ENCODE data around the gene FANK1.
"Not testable (repeated sequence)": the region's sequence is repeated elsewhere in the genome, so short reads cannot be mapped to it uniquely, and the experiment has no call there.

The FANK1 gene

DNA sequence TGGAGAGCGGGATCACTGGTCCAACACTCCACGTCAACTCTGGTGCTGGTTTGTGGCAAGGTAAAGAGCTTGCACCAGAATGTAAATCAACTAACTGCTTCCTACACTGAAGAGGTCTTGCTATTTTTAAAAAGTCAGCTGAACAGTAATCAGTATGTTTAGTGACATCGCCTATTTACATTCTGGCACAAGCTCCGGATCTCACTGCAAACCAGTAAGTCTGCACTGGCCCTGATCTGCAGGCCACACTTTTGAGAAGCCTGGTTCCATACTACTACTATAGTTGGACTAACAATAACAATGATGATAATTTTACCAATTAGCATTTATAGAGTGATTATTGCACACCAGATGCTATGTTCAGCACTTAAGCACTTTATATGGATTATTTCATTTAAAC is 6.9 kb upstream of the FANK1 start:
- not testable (repeated sequence) for DNase-seq (ENCODE audit: low read depth in 2 of 2)

DNA sequence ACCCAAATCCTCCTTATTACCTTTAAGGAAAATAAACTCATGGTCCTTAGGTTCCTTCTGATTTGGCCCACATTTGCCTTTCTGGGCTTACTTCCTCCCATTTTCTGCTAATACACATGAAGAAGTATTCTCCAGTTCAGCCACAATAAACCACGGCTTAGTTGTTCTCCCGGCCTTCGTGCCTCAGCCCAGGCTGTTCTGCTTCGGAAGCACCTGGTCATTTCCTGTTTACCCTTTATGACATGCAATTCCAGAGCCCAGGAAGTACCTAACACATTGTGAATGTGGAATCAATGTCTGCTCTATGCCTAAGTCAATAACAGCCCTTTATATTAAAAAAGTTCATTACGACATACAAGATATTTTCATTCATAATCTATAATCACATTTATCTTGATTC is 4.0 kb upstream of the FANK1 start:
- not testable (repeated sequence) for DNase-seq (ENCODE audit: low read depth in 2 of 2)

DNA sequence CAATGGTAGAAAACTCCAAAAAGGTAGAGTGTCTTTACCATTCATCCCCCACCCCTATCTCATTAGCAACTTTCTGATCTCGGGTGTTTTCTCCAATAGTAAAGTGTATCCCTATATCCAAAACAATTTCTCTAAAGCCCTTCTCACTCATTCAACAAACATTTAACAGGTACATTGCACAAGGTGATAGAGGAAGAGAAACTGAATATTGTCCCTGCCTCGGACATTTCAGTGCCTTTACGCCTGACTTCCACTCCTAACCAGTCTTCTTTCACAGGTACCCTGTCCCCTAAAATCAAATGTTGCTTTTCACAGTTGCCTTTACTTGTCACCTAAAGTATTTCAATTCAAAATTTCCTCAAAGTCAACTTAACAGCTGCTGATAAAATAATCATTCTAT is 2.2 kb upstream of the FANK1 start:
- DNase-seq (ENCODE audit: low read depth in 2 of 2) = not testable (repeated sequence)

DNA sequence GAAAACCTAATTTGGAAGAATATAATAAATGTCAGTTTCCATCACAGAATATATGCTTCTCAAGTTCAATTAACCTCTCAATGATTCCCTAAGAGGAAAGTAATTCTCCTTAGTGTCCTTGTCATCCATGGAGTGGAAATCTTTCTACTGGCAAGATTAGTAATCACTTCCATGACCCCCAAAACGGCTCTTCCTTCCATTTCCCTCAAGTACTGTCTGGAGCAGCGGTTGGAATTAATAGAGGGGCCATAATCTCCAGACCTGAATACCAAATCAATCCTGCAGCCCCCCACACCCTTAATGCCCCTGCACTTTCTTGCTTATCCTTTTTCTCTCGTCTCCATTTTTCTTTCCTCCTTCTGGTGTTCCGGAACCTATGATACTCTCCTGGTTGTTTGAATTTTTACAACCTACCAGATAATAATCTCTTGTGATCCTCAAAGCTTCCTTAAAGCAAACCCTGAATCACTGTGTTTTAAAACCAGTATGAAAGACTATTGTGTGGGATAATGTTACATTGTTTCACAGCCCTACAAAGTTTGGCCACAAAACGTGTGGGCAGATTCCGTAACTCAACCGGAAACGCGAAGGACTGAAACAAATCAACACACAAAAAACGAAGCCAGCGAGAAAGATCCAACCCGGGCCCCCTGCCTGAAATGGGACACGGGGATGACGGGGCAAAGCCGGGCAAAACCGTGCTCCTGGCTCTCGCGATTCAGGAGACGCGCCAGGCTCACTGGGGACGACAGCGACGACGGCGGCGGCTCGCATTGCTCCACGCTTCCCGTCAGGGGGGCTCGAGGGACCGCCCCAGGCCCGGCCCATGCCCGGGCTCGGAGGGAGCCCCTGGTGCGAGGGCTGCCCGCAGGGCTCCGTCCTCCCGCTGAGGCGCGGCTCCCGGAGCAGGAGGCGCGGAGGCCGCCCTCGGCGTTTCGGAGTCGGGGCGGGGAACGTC is 955 bp upstream of the FANK1 start:
- not testable (repeated sequence) for DNase-seq (ENCODE audit: low read depth in 2 of 2)

DNA sequence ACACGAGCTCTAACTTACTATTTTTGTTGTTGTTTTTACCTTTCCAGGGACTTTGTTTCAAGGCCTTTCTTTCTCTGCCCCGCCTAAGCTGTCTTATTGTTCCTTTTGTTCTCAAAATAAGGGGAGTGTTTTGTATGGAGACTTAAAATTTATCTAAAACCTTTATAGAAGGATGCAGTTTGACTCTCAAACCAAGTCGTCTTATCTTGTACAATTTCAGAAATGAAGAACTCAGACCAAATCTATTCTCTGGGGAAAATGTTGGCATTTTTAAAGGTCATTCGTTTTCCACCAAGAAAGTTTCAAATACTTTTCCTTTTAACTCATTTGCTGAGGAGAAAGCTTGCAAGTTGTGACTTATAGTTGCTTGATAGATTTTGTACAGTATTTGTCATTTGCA is 953 bp downstream of the FANK1 start:
- DNase-seq (ENCODE audit: low read depth in 2 of 2) = not testable (repeated sequence)

DNA sequence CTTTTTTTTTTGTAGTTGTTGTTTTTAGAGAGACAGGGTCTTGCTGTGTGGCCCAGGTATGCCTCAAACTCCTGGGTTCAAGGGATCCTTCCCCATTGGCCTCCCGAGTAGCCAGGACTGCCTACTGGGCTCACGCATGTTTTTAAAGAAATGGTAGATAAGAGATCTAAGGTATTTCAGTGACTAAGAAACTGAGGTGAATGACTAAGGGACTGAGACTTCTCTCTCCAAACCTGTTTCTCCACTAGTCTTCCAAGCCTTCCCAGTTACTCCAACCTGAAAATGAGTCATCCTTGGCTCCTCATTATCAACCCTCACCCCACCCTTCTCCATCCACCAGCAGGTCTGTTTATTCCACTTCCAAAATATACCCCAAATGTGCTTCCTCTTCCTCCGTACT is 4.6 kb downstream of the FANK1 start:
- not testable (repeated sequence) for DNase-seq (ENCODE audit: low read depth in 2 of 2)

DNA sequence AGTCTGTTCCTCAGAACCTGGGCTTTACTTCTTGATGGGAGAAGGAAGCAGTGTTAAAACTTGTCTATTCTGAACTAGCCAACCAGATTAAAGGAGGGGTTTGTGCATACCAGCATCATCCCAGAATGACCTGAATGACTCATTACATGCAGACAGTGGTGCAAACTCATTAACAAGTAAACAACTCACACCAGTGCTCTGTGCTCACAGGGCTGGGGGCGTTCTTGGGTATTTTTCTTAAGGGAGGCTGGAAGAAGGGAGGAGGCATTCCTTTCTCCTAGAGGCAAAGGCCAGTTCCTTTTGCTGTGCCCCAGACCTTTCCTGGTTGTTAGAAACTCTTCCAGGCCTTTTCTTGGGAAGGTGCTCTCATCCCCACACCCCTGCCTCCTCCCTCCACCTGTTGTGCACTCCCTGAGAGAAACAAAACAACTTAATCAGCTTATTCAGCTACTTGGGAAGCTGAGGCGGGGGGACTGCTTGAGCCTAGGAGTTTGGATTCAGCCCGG is 6.8 kb downstream of the FANK1 start:
- DNase-seq (ENCODE audit: low read depth in 2 of 2) = not testable (repeated sequence)

DNA sequence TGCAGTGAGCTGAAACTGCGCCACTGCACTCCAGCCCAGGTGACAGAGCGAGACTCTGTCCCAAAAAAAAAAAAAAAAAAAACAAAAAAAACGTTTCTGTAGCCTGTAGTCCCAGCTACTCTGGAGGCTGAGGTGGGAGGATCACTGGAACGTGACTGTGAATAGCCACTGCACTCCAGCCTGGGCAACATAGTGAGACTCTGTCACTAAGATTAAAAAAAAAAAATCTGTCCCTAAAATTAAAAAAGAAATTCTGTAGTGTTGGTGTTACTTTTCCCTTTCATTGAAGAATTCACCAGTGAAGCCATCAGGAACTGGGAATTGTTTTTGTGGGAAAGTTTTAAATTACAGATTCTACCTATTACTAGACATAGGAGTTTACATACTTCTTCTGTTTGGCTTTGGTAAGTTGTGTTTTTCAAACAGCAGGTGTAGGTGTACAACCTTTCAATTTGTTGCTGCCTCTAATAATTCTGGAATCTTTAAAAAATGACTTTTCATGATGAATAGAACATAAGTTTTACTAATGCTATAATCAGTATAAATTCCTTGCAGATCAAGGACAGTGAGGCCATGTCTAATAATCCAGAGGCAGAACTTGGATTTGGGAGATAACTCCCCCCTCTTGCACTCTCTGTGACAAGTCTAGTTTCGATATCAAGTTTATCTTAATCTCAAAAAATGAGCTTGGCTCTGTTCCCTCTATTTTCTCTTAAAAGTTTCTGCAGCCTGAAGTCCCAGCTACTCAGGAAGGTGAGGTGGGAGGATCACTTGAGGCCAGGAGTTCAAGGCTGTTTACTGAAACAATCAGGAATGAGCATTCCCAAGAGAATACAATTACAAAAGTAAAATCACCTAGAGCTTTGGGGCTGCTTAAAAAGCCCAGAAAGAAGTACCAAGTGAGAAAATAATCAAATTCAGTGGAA is 9.0 kb downstream of the FANK1 start:
- DNase-seq (ENCODE audit: low read depth in 2 of 2) = not testable (repeated sequence)

DNA sequence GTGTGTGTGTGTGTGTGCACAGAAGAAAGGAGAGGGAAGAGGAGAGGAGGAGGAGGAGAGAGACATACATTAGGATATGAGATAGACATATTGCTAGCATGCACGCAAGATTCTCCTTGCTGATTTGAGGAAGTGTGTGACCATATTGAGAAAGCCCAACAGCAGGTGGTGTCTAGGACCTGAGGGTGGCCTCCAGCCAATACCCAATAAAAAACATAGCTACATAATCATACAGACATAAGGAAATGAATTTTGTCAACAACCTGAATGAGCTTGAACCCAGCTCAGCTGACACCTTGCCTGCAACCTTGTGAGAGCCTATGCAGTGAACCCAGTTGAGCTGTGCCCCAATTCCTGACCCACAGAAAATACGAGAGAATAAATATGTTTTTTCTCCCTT is 11.2 kb downstream of the FANK1 start:
- DNase-seq (ENCODE audit: low read depth in 2 of 2) = not testable (repeated sequence)

DNA sequence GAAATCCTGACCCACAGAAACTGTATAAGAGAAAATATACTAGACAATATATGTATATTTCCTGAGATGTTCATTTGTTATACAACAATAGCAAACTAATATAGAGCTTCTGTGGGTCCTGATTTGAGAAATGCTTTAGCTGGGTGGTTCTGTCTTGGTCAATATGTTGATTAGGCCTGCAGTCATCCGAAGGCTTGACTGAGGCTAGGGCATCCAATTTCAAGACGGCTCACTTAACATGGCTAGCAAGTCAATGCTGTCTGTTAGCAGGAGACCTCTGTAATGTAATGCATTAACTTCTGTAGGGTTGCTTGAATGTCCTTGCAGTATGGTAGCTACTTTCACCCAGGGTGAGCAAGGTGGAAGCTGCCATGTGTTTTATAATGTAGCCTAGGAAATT is 12.4 kb downstream of the FANK1 start:
- not testable (repeated sequence) for DNase-seq (ENCODE audit: low read depth in 2 of 2)

DNA sequence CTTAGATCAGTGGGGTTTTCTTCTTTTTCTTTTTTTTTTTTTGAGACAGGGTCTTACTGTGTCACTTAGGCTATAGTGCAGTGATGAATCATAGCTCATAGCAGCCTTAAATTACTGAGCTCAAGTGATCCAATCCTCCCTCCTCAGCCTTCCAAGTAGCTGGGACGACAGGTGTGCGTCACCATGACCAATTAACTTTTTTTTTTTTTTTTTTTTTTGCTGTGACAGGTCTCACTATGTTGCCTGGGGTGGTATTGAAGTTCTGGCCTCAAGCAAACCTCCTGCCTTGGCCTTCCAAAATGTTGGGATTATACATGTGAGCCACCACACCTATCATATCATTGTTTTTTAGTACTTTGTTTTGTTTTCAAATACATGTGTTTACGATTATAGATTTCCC is 13.1 kb downstream of the FANK1 start:
- DNase-seq (ENCODE audit: low read depth in 2 of 2) = not testable (repeated sequence)

DNA sequence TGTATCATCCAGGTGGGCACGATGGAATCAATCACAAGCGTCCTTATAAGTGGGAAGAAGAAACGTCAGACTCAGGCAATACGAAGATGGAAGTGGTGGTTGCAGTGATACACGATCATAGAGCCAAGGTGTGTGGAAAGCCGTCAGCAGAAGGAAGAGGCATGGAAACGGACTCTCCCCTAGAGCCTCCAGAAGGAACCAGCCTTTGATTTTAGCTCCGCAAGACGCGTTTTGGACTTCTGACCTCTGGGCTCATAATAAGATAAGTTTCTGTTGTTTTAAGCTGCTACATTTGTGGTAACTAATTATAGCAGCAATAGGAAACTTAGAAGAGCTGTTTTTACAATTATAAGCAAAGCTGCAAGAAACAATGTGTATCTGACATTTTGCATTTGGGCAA is 14.8 kb downstream of the FANK1 start:
- no peak for DNase-seq (ENCODE audit: low read depth in 2 of 2)

DNA sequence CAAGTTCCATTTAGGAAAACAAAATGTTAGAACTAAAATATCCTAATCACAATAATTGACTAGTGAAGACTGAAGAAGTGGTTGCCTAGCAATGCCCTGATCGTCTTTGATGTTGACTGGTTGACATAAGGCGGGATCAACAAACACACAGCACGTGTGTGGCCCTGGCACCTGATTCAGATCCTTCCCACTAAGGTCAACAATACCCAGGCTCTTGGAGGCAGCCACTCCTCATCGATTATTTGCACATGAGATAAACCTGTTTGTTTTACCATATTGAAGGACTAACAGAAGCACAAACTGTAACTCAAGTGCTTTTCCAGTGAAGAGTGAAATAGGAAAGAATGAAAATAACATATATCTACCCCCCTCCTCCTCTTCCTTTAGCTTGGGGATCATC is 15.6 kb downstream of the FANK1 start:
- no peak for DNase-seq (ENCODE audit: low read depth in 2 of 2)

DNA sequence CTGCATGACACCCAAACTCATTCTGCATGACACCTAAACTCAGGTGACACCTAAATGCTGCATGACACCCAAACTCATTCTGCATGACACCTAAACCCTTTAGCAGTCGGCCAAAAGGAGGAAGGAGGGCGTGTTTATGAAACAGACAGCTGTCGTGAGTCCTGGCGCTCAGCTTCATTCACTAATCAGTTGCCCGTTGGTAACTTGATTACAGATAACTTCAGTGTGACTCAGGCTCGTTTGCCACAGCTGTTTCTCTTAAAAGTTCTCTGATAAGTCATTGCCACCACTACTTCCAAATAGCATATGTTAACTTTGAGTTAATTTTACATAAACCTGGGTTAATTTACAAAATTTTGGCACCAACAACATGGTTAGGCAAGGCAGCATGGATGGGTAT is 16.9 kb downstream of the FANK1 start:
- not testable (repeated sequence) for DNase-seq (ENCODE audit: low read depth in 2 of 2)

DNA sequence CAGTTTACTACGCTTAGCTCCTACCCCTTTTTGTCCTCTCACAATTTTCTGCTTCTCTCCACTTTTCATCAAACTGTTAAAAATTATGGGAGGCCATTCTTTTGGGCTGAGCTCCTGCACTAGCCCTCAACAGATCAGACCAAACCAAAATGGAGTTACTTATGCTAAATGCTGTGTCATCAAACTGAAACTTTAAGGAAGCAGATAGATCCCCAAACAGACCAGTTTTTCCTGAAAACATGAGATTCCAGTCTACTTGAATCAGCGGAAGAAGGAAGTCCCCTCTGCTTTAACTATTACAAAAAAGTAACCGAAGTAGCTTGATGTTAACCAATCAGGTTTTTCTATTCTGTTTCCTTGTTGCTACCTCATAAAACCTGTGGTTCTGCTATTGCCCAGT is 20.6 kb downstream of the FANK1 start:
- no peak for DNase-seq (ENCODE audit: low read depth in 2 of 2)

DNA sequence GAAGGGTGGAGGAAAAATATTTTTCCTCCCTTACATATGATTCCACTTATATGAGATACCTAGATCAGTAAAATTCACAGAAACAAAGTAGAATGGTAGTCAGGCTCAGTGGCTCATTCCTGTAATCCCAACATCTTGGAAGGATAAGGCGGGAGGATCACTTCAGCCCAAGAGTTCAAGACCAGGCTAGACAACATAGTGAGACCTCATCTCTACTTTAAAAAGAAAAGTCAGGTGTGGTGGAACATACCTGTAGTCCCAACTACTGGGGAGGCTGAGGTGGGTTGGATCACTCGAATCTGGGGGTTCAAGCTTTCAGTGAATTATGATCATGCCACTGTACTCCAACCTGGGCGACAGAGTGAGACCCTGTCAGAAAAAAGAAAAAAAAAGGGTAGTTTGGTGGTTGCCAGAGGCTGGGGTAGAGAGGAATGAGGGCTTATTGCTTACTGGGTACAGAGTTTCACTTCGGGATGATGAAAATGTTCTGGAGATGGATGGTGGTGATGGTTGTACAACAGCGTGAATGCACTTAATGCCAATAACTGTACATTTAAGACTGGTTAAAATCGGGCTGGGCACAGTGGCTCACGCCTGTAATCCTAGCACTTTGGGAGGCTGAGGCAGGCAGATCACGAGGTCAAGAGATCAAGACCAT is 21.5 kb downstream of the FANK1 start:
- not testable (repeated sequence) for DNase-seq (ENCODE audit: low read depth in 2 of 2)

DNA sequence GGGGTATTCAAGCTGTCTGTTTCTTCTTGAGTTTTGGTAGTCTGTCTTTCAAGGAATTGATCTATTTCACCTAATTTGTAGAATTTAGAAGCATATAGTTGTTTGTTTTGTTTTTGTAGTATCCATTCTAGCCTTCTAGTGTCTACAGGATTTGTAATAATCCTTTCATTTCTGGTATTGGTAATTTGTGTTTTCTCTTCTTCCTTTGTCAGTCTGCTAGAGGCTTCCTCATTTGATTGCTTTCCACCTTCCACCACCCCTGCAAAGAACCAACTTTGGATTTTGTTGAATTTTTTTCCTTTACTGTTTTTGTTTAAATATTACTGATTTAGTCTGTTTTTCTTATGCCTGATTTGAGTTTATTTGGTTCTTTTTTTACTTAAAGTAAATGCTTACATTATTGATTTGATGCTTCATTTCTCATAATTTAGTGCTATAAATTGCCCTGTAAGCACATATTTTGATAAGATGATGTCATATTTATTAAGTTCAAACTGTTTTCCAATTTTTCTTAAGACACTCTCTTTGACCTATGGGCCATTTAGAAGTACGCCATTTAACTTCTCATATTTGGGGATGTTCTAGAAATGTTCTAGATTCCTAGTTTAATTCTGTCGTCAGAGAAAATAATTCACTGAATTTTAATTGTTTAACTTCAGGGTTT is 25.4 kb downstream of the FANK1 start:
- DNase-seq (ENCODE audit: low read depth in 2 of 2) = not testable (repeated sequence)

DNA sequence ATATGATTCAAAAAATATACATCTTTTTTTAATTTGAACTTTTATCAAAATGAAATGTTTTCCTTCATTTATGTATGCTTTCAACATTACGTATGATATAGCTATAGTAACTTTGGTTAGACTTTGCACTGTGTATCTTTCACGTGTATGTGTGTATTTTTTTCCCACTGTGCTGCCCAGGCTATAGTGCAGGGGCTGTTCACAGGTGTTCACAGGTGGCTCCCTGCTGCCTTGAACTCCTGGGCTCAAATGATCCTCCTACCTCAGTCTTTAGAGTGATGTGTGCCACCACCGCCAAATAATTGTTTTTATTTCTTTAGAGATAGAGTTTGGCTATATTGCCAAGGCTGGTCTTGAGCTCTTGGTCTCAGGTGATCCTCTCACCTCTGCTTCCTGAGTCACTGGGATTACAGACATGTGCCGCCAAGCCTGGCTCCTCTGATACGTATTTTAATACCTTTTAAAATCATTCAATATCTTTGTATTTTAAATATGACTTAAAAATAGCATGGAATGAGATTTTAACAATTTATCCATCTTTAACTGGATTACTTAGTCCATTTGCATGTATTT is 29.0 kb downstream of the FANK1 start:
- no peak for DNase-seq (ENCODE audit: low read depth in 2 of 2)

DNA sequence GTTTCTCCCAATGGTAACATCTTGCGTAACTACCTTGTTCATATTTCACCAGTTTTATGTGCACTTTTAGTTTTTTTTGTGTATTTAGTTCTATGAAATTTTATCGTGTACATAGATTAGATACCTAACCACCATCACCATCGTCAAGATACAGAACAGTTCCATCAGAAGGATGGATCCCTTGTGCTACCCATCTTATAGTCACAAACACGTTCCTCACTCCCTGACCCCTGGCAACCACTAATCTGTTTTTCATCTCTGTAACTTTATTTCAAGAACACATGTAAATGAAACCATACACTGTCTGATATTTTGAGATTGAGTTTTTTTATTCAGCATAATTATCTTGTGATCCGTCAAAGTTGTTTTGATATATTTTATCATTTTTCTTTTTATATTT is 29.9 kb downstream of the FANK1 start:
- no peak for DNase-seq (ENCODE audit: low read depth in 2 of 2)

DNA sequence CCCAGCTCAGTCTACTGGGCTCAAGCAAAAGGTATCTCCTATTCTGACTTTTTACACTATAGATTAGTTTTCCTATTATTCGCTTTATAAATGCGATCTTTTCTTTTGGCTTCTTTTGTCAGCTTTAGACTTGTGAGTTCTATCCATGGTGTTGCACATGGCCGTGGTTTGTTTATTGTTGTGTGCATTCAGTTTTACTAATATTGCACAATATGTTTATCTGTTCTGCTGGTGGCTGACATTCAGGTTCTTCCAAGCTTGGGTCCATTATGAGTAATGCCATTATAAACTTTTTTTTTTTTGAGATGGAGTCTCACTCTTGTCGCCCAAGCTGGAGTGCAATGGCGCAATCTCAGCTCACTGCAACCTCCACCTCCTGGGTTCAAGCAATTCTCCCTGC is 30.9 kb downstream of the FANK1 start:
- not testable (repeated sequence) for DNase-seq (ENCODE audit: low read depth in 2 of 2)
